Measurements from ENCODE around the gene PNPLA2. TPM values are rescaled to one million over a fixed set of nuclear protein-coding genes. Genes with fewer than 3 reads are reported as not detected.

Gene PNPLA2
- total RNA-seq, 1 donor from 2014 or later, result 143 TPM

- peak; percentile 40 for ATAC-seq
- peaks cover 14% of the 10 kb centered on the region for H3K36me3 ChIP-seq
- H3K27me3 ChIP-seq, result no peaks in the 10 kb centered on the region
- TF ChIP-seq, protein P1, sequence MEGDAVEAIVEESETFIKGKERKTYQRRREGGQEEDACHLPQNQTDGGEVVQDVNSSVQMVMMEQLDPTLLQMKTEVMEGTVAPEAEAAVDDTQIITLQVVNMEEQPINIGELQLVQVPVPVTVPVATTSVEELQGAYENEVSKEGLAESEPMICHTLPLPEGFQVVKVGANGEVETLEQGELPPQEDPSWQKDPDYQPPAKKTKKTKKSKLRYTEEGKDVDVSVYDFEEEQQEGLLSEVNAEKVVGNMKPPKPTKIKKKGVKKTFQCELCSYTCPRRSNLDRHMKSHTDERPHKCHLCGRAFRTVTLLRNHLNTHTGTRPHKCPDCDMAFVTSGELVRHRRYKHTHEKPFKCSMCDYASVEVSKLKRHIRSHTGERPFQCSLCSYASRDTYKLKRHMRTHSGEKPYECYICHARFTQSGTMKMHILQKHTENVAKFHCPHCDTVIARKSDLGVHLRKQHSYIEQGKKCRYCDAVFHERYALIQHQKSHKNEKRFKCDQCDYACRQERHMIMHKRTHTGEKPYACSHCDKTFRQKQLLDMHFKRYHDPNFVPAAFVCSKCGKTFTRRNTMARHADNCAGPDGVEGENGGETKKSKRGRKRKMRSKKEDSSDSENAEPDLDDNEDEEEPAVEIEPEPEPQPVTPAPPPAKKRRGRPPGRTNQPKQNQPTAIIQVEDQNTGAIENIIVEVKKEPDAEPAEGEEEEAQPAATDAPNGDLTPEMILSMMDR (IDR thresholded peaks at IDR 0.05), result no peak
- intact Hi-C loops (cut with DNase I), result no loop called here
- H3K27ac ChIP-seq, result peak overlapping the region; percentile 84
- H3K4me3 ChIP-seq, result peak overlapping the region; percentile 81
- no peaks in the 10 kb centered on the region for H3K9me3 ChIP-seq
- H3K4me1 ChIP-seq, result peaks cover 23% of the 10 kb centered on the region
- peak; percentile 74 for DNase-seq
Measured at GRCh38 chr11:776561-777287, 42.0 kb upstream of the PNPLA2 start.

DNA sequence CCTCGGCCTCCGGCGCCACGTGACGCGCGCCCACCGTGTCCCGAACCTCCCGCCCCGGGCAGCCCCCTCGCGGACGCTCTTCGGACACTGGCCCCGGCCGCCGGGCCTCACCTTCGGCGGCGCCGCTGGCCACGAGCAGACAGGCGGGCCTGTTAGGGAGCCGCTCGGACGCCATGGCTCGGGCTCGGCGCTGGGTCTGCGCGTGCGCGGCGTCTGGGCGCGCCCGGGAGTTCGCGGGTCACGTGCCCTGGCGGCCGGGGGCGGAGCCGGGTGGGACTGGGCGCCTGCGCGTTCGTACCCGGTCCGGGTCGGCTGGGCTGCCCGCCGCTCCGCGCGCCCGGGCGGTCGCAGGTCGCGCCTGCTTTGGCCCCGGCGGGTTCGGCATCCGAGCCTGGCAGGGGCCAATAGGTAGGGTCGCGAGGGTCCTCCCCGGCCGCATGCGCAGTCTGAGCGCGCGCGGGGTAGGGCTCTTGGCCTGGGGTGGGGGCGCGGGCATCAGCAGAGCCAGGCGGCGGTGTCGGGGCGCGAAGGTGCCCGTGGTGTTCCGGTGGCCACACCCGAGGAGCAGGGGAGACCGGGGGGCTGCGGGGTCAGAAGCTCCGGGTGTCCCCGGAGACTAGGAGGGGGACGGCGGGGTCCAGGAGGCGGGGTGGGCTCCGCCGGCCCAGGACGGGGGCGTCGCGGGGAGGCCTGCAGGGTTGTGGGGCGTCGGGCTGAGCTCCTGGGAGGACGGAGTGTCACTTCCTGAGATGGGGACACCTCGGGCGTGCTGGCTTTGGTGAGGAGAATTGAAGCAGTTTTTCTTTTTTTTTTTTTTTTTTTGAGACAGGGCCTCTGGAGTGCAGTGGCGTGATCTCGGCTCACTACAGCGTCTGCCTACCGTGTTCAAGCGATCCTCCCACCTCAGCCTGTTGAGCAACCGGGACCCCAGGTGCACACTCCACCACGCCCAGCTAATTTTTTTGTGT, 41.1 kb upstream of the PNPLA2 start, which contains the start of gene GATD1:
Gene GATD1 (minus strand): TSS at position 200 of the 968 bp plus-strand sequence. CDS start 25 bp downstream, at position 175.
- H3K4me3 ChIP-seq, result peak within 1 kb of the TSS; percentile 81
- intact Hi-C loops (cut with DNase I), result no loop called here
- peak within 1 kb of the TSS; percentile 84 for H3K27ac ChIP-seq
- no peaks in the 10 kb centered on the region for H3K9me3 ChIP-seq
- TF ChIP-seq, protein P1 (IDR thresholded peaks at IDR 0.05), result no peak
- no peaks in the 10 kb centered on the region for H3K27me3 ChIP-seq
- DNase-seq (peak; percentile 97), ATAC-seq (peak; percentile 92)
- H3K4me1 ChIP-seq, result peaks cover 23% of the 10 kb centered on the region
- H3K36me3 ChIP-seq, result peaks cover 13% of the 10 kb centered on the region

DNA sequence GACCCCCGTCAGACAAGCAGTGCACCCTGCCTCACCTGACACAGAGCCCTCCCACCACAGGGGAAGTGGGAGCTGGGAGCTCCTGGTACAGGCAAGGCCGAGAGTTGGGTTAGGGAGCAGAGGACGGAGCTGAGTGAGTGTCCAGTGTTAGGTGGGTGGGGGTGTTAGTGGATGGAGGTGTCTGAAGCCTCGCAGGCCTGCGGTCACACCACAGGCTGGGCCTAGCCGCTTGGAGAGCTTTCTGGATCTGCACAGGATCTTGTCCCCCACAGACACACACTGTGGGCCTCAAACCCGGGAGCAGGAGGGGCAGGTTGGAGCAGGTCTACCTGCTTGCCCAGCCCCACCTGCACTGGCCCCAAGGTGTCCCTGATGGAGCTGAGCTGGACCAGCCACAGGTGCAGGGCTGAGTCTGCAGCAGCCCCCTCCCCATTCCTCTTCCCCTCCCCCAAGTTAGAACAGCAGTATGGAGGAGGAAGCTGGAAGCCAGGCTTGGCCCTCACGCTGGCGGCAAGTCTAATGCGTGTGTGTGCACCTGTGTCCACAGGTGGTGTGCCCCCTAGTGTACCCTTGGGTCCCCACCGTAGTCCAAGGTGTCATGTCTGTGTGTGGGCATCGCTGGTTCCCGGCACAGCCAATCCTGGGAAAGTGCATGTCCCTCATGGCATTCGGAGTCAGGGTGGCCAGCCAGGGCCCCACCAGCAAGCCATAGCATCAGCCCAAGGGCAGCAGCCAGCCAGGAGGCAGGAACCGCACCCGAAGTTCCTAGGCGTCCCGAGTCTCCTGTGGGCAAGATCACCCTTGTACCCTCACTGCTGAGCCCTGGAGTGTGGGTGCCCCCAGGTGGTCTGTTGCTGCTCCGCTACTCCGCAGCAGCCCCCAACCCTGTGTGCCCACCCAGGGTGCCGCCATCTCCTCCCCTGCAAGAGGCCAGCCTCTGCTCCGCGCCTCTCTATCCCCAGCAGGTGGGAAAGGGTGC, 39.4 kb upstream of the PNPLA2 start:
- no peaks in the 10 kb centered on the region for H3K27me3 ChIP-seq
- DNase-seq (peak; percentile 63), ATAC-seq (no peak)
- TF ChIP-seq, protein P1 (IDR thresholded peaks at IDR 0.05), result no peak
- no peaks in the 10 kb centered on the region for H3K36me3 ChIP-seq
- no peak overlapping the region for H3K27ac ChIP-seq
- intact Hi-C loops (cut with DNase I), result no loop called here
- no peak overlapping the region for H3K4me3 ChIP-seq
- no peaks in the 10 kb centered on the region for H3K9me3 ChIP-seq
- H3K4me1 ChIP-seq, result peaks cover 23% of the 10 kb centered on the region

DNA sequence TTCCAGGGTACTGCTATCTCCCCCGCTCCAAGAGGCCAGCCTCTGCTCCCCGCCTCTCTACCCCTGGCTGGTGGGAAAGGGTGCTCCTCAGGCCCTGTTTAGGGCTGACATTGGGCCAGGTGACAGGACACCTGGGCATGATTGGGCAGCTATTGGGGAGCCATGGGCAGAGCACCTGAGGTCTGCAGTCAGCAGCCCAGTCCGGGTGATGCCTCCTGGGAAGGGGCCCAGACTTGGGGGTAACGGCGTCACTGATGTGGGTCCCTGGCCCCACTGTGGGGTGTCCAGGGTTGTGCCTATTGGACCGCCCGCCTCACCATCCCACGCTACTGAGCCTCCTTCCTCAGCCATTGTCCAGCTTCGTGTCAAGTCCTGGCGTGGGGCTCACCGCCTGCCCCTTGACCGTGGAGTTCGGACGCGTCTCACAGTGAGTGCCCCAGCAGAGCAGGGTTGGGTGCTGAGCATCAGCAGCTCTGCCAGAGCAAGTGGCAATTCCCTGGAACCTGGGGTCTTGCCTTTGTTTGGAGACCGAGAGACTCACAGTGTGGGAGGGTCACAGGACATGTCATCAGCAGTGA, 38.7 kb upstream of the PNPLA2 start:
- Histone ChIP-seq H3K36me3 (no peaks in the 10 kb centered on the region), H3K27me3 (no peaks in the 10 kb centered on the region), H3K27ac (no peak overlapping the region), H3K4me3 (no peak overlapping the region), H3K4me1 (peaks cover 22% of the 10 kb centered on the region), H3K9me3 (no peaks in the 10 kb centered on the region)
- intact Hi-C loops (cut with DNase I), result no loop called here
- ATAC-seq (no peak), DNase-seq (no peak)
- TF ChIP-seq, protein P1 (IDR thresholded peaks at IDR 0.05), result no peak

All from upper lobe of right lung (tissue), 1 donor.